Measurements from ENCODE around the gene PNPLA3. TPM values are rescaled to one million over a fixed set of nuclear protein-coding genes. Genes with fewer than 3 reads are reported as not detected.

PNPLA3 gene
- total and polyA plus RNA-seq, 7 experiments from 2014 or later: 0.19 to 0.29 TPM; not detected in 5

DNA sequence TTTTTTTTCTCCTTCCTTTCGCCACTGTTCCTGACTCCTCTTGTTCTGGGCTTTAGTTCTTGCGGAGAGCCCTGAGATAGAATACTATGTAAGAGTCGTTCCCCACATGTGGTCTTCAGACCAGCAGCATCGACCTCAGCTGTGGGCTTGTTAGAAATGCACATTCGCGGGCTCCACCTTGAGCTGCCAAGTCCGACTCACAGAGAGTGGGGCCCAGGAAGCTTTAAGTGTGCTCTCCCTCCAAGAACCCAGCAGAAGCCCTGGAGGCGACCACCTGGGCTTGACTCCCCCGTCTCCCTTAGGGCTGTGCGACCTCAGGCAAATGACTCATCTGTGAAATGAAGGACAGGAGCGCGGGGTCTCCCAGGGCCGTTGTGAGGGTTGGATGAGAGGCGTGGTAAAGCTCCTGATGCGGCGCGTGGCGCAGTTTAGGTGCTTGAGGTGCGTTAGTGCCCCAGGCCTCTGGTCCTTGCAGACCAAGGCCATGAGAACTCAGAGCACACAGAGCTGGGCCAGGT, 50.5 kb downstream of the PNPLA3 start:
- Histone ChIP-seq H3K4me1 (ENCODE audit: control insufficient read depth in 2 of 2, insufficient read depth in 2 of 2, low read length in 2 of 2) (no peaks in the 10 kb centered on the region), H3K4me3 (ENCODE audit: low read length) (no peak overlapping the region), H3K9me3 (ENCODE audit: control insufficient read depth in 2 of 3, low read length in 3 of 3) (no peaks in the 10 kb centered on the region), H3K27me3 (ENCODE audit: control insufficient read depth in 2 of 2, insufficient read depth in 2 of 2, low read length in 2 of 2) (no peaks in the 10 kb centered on the region), H3K36me3 (ENCODE audit: control insufficient read depth in 2 of 3, insufficient read depth in 3 of 3, low read length in 3 of 3) (peaks cover 22 to 95% (median 29%) of the 10 kb centered on the region in 3 experiments), H3K27ac (ENCODE audit: low read depth, low read length) (no peak overlapping the region)
- no peak for DNase-seq
- intact Hi-C loops (cut with micrococcal nuclease): no loop called here
- no peak for ATAC-seq
- CTCF ChIA-PET: no interaction called here
- H3K27me3 Mint-ChIP-seq: no peaks in the 10 kb centered on the region
- peaks cover 0 to 2% (median 0%) of the 10 kb centered on the region in 7 donors for H3K4me1 Mint-ChIP-seq
- H3K27ac Mint-ChIP-seq: no peak overlapping the region
- H3K4me3 Mint-ChIP-seq: no peak overlapping the region
- POLR2A ChIA-PET: no interaction called here
- no peaks in the 10 kb centered on the region for H3K9me3 Mint-ChIP-seq
- peaks cover 8 to 61% (median 16%) of the 10 kb centered on the region in 5 donors for H3K36me3 Mint-ChIP-seq

DNA sequence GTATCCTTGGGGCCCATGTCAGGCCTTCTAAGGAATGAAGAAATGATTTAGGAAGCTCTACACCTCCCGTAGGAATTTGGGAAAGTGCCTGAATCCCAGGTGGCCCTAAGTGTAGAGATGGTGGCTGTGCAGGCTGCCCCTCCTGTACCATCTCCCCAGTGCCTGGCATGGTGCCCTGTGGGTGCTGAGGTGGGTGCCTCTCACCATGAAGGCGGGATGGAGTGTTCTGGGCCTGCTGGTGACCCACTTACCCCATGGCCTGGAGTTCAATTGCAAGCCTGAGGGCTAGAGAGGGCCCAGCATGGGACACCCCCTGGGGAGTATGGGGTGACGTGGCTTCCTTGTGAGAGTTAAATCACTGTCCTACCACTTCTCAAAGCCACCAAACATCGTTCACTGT, 51.4 kb downstream of the PNPLA3 start:
- H3K27ac Mint-ChIP-seq: no peak overlapping the region
- peaks cover 12 to 95% (median 24%) of the 10 kb centered on the region in 3 experiments for H3K36me3 ChIP-seq (ENCODE audit: control insufficient read depth in 2 of 3, insufficient read depth in 3 of 3, low read length in 3 of 3)
- ChIA-PET CTCF (no interaction called here), POLR2A (no interaction called here)
- no peak for ATAC-seq
- peaks cover 0 to under 1% (median 0%) of the 10 kb centered on the region in 7 donors for H3K4me1 Mint-ChIP-seq
- H3K9me3 ChIP-seq (ENCODE audit: control insufficient read depth in 2 of 3, low read length in 3 of 3): no peaks in the 10 kb centered on the region
- H3K4me3 Mint-ChIP-seq: no peak overlapping the region
- no peak overlapping the region for H3K4me3 ChIP-seq (ENCODE audit: low read length)
- intact Hi-C loops (cut with micrococcal nuclease): no loop called here
- no peaks in the 10 kb centered on the region for H3K27me3 ChIP-seq (ENCODE audit: control insufficient read depth in 2 of 2, insufficient read depth in 2 of 2, low read length in 2 of 2)
- H3K9me3 Mint-ChIP-seq: peaks cover 0 to 1% (median 0%) of the 10 kb centered on the region in 11 donors
- no peaks in the 10 kb centered on the region for H3K27me3 Mint-ChIP-seq
- no peaks in the 10 kb centered on the region for H3K4me1 ChIP-seq (ENCODE audit: control insufficient read depth in 2 of 2, insufficient read depth in 2 of 2, low read length in 2 of 2)
- no peak for DNase-seq
- peaks cover 14 to 63% (median 26%) of the 10 kb centered on the region in 5 donors for H3K36me3 Mint-ChIP-seq
- H3K27ac ChIP-seq (ENCODE audit: low read depth, low read length): no peak overlapping the region

DNA sequence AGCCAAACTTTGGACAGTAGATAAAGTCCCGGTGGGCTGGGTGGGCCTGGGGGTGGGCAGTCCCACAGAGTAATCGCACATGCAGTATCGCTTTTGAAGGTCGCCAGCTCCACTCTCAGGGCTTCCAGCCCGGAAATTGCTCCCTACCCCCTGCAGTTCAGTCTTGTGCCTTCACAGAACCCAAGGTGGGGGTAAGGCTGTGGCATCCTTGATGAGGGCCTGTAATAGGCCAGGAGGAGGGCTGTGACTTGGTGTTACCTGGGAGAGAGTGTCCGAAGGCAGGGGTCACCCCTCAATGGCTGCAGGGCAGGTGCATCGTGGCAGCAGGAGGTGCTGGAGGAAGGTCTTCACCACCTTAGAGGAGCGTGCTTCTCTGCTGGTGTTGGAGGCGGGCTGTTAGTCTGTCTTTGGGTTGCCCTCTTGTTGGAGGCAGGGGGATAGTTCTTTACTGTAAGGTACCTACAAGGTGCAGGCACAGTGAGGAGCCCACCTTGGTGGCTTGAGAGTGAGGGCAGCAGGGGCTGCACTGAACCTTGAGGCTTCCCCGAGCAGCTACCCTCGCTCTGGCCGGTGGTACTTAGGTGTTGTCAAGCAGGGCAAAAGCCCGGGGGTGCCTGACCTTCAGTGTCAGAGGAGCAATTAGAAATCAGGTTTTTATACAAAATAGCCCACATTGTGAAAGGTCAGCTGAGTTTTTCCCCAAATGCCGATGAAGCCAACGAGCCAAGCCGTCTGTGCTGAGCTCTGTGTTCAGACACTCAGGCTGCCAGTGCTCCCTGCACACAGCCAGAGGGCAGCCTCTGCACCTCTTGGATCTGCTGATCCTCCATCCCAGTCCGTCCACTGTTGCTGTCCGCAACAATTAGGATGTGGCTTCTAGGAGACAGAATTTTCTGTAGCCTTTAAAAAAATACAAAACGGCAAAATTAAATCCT, 53.5 kb downstream of the PNPLA3 start:
- Mint-ChIP-seq H3K9me3 (peaks cover 0 to 1% (median 0%) of the 10 kb centered on the region in 11 donors), H3K27me3 (no peaks in the 10 kb centered on the region), H3K4me1 (peaks cover 0 to 4% (median 0%) of the 10 kb centered on the region in 7 donors), H3K27ac (no peak overlapping the region), H3K36me3 (peaks cover 17 to 66% (median 29%) of the 10 kb centered on the region in 5 donors), H3K4me3 (no peak overlapping the region)
- no peaks in the 10 kb centered on the region for H3K4me1 ChIP-seq (ENCODE audit: control insufficient read depth in 2 of 2, insufficient read depth in 2 of 2, low read length in 2 of 2)
- DNase-seq: no peak
- H3K27ac ChIP-seq (ENCODE audit: low read depth, low read length): no peak overlapping the region
- intact Hi-C loops (cut with micrococcal nuclease): no loop called here
- ChIA-PET CTCF (no interaction called here), POLR2A (no interaction called here)
- no peaks in the 10 kb centered on the region for H3K27me3 ChIP-seq (ENCODE audit: control insufficient read depth in 2 of 2, insufficient read depth in 2 of 2, low read length in 2 of 2)
- H3K36me3 ChIP-seq (ENCODE audit: control insufficient read depth in 2 of 3, insufficient read depth in 3 of 3, low read length in 3 of 3): peaks cover 9 to 98% (median 19%) of the 10 kb centered on the region in 3 experiments
- no peak for ATAC-seq
- H3K9me3 ChIP-seq (ENCODE audit: control insufficient read depth in 2 of 3, low read length in 3 of 3): no peaks in the 10 kb centered on the region
- no peak overlapping the region for H3K4me3 ChIP-seq (ENCODE audit: low read length)

DNA sequence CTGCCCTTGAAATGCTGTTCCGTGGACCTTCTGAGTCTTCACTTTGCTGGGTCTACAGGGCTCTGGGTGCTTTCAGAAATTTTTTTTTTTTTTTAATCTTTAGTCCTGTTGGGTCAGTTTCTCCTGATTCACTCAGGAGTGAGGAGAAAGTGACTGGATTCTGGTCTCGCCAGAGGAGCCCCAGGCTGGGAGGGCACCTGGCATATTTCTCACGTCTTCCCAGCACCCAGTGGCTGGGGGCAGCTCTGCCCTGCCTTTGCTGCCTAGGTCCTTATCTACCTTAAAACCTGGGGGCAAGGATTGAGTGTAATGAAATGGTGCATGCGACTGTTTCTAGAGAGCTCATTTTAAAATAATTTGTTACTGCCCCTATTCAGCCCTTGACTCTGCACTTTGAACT, 55.0 kb downstream of the PNPLA3 start:
- Histone ChIP-seq H3K36me3 (ENCODE audit: control insufficient read depth in 2 of 3, insufficient read depth in 3 of 3, low read length in 3 of 3) (peaks cover 0 to 98% (median 10%) of the 10 kb centered on the region in 3 experiments), H3K9me3 (ENCODE audit: control insufficient read depth in 2 of 3, low read length in 3 of 3) (no peaks in the 10 kb centered on the region), H3K27me3 (ENCODE audit: control insufficient read depth in 2 of 2, insufficient read depth in 2 of 2, low read length in 2 of 2) (no peaks in the 10 kb centered on the region), H3K27ac (ENCODE audit: low read depth, low read length) (no peak overlapping the region), H3K4me1 (ENCODE audit: control insufficient read depth in 2 of 2, insufficient read depth in 2 of 2, low read length in 2 of 2) (no peaks in the 10 kb centered on the region), H3K4me3 (ENCODE audit: low read length) (no peak overlapping the region)
- no peak overlapping the region for H3K4me3 Mint-ChIP-seq
- peak overlapping the region in 2 of 9 donors; percentile 11 to 78 for H3K27ac Mint-ChIP-seq
- intact Hi-C loops (cut with micrococcal nuclease): no loop called here
- ChIA-PET POLR2A (no interaction called here), CTCF (no interaction called here)
- ATAC-seq: no peak
- peaks cover 0 to 1% (median 0%) of the 10 kb centered on the region in 11 donors for H3K9me3 Mint-ChIP-seq
- H3K36me3 Mint-ChIP-seq: peaks cover 17 to 58% (median 27%) of the 10 kb centered on the region in 5 donors
- H3K27me3 Mint-ChIP-seq: no peaks in the 10 kb centered on the region
- DNase-seq: no peak
- peaks cover 0 to 4% (median 0%) of the 10 kb centered on the region in 7 donors for H3K4me1 Mint-ChIP-seq

DNA sequence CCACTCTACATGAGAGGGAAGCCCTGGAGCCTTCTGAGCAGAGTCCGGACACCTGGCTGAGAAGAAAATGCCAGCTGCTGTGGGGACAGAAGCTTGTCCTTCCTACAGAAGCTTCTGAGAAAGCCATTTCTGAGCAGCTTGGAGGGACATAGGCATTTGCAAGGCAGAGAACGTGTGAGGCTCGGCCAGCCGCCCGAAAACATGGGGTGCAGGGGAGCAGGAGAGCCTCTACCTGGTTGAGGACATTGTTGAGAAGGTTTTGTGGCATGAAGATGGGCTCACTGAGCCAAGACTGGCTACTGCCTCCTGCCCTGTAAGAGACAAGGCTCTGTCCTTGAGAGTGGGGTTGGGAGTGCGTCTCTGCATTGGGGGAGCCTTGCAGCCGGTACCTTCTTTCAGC, 57.0 kb downstream of the PNPLA3 start:
- H3K4me1 Mint-ChIP-seq: peaks cover 0 to 4% (median 0%) of the 10 kb centered on the region in 7 donors
- peaks cover 0 to 92% (median 0%) of the 10 kb centered on the region in 3 experiments for H3K36me3 ChIP-seq (ENCODE audit: control insufficient read depth in 2 of 3, insufficient read depth in 3 of 3, low read length in 3 of 3)
- no peak overlapping the region for H3K4me3 ChIP-seq (ENCODE audit: low read length)
- peaks cover 0 to 1% (median 0%) of the 10 kb centered on the region in 11 donors for H3K9me3 Mint-ChIP-seq
- ChIA-PET POLR2A (no interaction called here), CTCF (no interaction called here)
- DNase-seq (no peak), ATAC-seq (no peak)
- H3K27me3 Mint-ChIP-seq: no peaks in the 10 kb centered on the region
- H3K36me3 Mint-ChIP-seq: peaks cover 21 to 60% (median 25%) of the 10 kb centered on the region in 5 donors
- intact Hi-C loops (cut with micrococcal nuclease): no loop called here
- H3K27ac Mint-ChIP-seq: no peak overlapping the region
- no peaks in the 10 kb centered on the region for H3K4me1 ChIP-seq (ENCODE audit: control insufficient read depth in 2 of 2, insufficient read depth in 2 of 2, low read length in 2 of 2)
- H3K4me3 Mint-ChIP-seq: no peak overlapping the region
- no peak overlapping the region for H3K27ac ChIP-seq (ENCODE audit: low read depth, low read length)
- H3K9me3 ChIP-seq (ENCODE audit: control insufficient read depth in 2 of 3, low read length in 3 of 3): no peaks in the 10 kb centered on the region
- no peaks in the 10 kb centered on the region for H3K27me3 ChIP-seq (ENCODE audit: control insufficient read depth in 2 of 2, insufficient read depth in 2 of 2, low read length in 2 of 2)

DNA sequence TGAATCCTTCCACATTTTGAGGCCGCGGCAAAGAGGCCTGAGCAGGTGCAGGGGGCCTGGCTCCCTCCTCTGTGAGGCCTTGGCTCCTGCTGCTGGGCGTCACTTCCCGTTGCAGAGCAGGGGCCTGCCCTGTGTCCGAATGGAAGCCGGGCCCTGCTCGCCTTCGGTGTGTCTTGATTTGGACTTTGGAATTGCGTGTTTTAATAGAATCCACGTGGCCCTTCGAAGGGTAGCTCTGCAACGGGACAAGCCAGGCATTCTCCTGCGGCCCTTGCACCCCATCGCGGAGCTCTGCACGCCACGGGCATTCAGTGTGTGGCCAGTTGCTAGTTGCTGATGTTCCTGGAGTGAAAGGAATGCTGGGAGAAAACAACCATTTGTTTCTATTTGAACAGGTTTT, 57.4 kb downstream of the PNPLA3 start:
- Histone ChIP-seq H3K9me3 (ENCODE audit: control insufficient read depth in 2 of 3, low read length in 3 of 3) (no peaks in the 10 kb centered on the region), H3K27me3 (ENCODE audit: control insufficient read depth in 2 of 2, insufficient read depth in 2 of 2, low read length in 2 of 2) (no peaks in the 10 kb centered on the region), H3K36me3 (ENCODE audit: control insufficient read depth in 2 of 3, insufficient read depth in 3 of 3, low read length in 3 of 3) (peaks cover 0 to 90% (median 0%) of the 10 kb centered on the region in 3 experiments), H3K27ac (ENCODE audit: low read depth, low read length) (no peak overlapping the region), H3K4me3 (ENCODE audit: low read length) (no peak overlapping the region), H3K4me1 (ENCODE audit: control insufficient read depth in 2 of 2, insufficient read depth in 2 of 2, low read length in 2 of 2) (no peaks in the 10 kb centered on the region)
- ChIA-PET CTCF (no interaction called here), POLR2A (no interaction called here)
- Mint-ChIP-seq H3K27ac (no peak overlapping the region), H3K4me1 (peaks cover 0 to 4% (median 0%) of the 10 kb centered on the region in 7 donors), H3K36me3 (peaks cover 18 to 57% (median 25%) of the 10 kb centered on the region in 5 donors), H3K9me3 (peaks cover 0 to 1% (median 0%) of the 10 kb centered on the region in 11 donors), H3K4me3 (no peak overlapping the region), H3K27me3 (no peaks in the 10 kb centered on the region)
- DNase-seq (no peak), ATAC-seq (no peak)
- intact Hi-C loops (cut with micrococcal nuclease): no loop called here
